Esophagus squamous epithelium (tissue), 5 donors: ENCODE results near the gene ZNF667. TPM values are rescaled to one million over a fixed set of nuclear protein-coding genes. Genes with fewer than 3 reads are reported as not detected.

Source experiments
- DNase-seq: peaks from one replicate; lab custom pipeline; 2025; lab: John Stamatoyannopoulos, UW
- H3K27ac ChIP-seq, 4 donors: fragments of 200-600 bp; sonication (generic); one replicate each; pipeline ENCODE4 v1.5.1; 2016 to 2019; ENCODE audit warnings: mild to moderate bottlenecking in 1 of 4
- H3K27me3 ChIP-seq, 4 donors: fragments of 200-600 bp; sonication (generic); 1 replicate in 3 of 4; 2 replicates in 1 of 4; pipeline versions ENCODE4 v1.5.1 to v1.6.0; 2017 to 2021; ENCODE audit warnings: antibody characterized with exemption in 1 of 4
- H3K36me3 ChIP-seq, 3 donors: fragments of 200-600 bp; sonication (generic); one replicate each; pipeline ENCODE4 v1.5.1; 2016 to 2019
- H3K4me1 ChIP-seq, 3 donors: fragments of 200-600 bp; sonication (generic); one replicate each; pipeline ENCODE4 v1.5.1; 2017 to 2019
- H3K4me3 ChIP-seq, 4 donors: fragments of 200-600 bp; sonication (generic); 1 replicate in 3 of 4; 2 replicates in 1 of 4; pipeline ENCODE4 v1.5.1; 2016 to 2019; ENCODE audit warnings: mild to moderate bottlenecking in 2 of 4, moderate library complexity in 1 of 4
- H3K9me3 ChIP-seq, 3 donors: fragments of 200-600 bp; sonication (generic); one replicate each; pipeline ENCODE4 v1.5.1; 2016 to 2019
- POLR2A ChIP-seq, 4 donors: fragments of 450-650 bp; IDR thresholded peaks; one replicate each; pipeline ENCODE4 v1.6.1; 2017; ENCODE audit warnings: antibody characterized with exemption in 4 of 4, mild to moderate bottlenecking in 4 of 4, moderate library complexity in 3 of 4
- WGBS, 2 donors: methylation state at CpG; one replicate each; pipeline ENCODE4 v1.1.5; 2018; 5-methylcytosine and 5-hydroxymethylcytosine counted together
- intact Hi-C: fragments of 100-400 bp; cut with DNase I; formaldehyde crosslinking; loops from one replicate; pipeline ENCODE4 v1.15.0; 2022
- total RNA-seq, 4 donors: library from RNA; depleted of rRNA; stranded (reverse); fragments of >200 nt; gene quantifications; one replicate each; pipeline ENCODE4 v1.1.0, GENCODE V29; 2016
- TF ChIP-seq, protein P1 (sequence below), 6 experiments: fragments of 450-650 bp in 4 of 6; fragments of 200-600 bp in 2 of 6; sonication (generic) in 2 of 6; IDR thresholded peaks; one replicate each; pipeline ENCODE4 v1.5.1; 2016 to 2019; ENCODE audit warnings: antibody characterized with exemption in 6 of 6, mild to moderate bottlenecking in 4 of 6, moderate library complexity in 4 of 6
- donor health status: DM: yes; HTN: yes; CAD: no.

The ZNF667 gene
- total RNA-seq, 4 donors from 2014 or later: 0.31 to 2.9 (median 0.59) TPM

- intact Hi-C loops: no loop called here
- TF ChIP-seq, protein P1, sequence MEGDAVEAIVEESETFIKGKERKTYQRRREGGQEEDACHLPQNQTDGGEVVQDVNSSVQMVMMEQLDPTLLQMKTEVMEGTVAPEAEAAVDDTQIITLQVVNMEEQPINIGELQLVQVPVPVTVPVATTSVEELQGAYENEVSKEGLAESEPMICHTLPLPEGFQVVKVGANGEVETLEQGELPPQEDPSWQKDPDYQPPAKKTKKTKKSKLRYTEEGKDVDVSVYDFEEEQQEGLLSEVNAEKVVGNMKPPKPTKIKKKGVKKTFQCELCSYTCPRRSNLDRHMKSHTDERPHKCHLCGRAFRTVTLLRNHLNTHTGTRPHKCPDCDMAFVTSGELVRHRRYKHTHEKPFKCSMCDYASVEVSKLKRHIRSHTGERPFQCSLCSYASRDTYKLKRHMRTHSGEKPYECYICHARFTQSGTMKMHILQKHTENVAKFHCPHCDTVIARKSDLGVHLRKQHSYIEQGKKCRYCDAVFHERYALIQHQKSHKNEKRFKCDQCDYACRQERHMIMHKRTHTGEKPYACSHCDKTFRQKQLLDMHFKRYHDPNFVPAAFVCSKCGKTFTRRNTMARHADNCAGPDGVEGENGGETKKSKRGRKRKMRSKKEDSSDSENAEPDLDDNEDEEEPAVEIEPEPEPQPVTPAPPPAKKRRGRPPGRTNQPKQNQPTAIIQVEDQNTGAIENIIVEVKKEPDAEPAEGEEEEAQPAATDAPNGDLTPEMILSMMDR (IDR thresholded peaks at IDR 0.05): no peak
- TF ChIP-seq POLR2A (IDR thresholded peaks at IDR 0.05): no peak
- Histone ChIP-seq H3K4me1 (no peaks in the 10 kb centered on the region), H3K36me3 (peaks cover 0 to 39% (median 0%) of the 10 kb centered on the region in 3 donors), H3K4me3 (no peak overlapping the region), H3K9me3 (peaks cover 0 to 85% (median 66%) of the 10 kb centered on the region in 3 donors), H3K27me3 (no peaks in the 10 kb centered on the region), H3K27ac (no peak overlapping the region)
- no peak for DNase-seq
- WGBS, 2 donors: 92 to 95% methylated on average over 8 of the region's 8 CpGs
Observed at GRCh38 chr19:56441206-56441792, 35.8 kb downstream of the ZNF667 start.

DNA sequence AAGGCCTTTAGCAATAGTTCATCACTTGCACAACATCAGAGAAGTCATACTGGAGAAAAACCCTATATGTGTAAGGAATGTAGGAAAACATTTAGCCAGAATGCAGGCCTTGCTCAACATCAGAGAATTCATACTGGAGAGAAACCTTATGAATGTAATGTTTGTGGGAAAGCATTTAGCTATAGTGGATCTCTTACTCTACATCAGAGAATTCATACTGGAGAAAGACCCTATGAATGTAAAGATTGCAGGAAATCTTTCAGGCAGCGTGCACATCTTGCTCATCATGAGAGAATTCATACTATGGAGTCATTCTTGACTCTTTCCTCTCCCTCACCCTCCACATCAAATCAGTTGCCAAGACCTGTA is 53.2 kb downstream of the ZNF667 start:
- intact Hi-C loops: no loop called here
- Histone ChIP-seq H3K36me3 (peaks cover 0 to 44% (median 0%) of the 10 kb centered on the region in 3 donors), H3K27me3 (no peaks in the 10 kb centered on the region), H3K4me1 (no peaks in the 10 kb centered on the region), H3K9me3 (peaks cover 16 to 100% (median 99%) of the 10 kb centered on the region in 3 donors), H3K27ac (no peak overlapping the region), H3K4me3 (no peak overlapping the region)
- WGBS, 2 donors: 88 to 100% methylated on average over 1 of the region's 1 CpG
- TF ChIP-seq, protein P1 (IDR thresholded peaks at IDR 0.05): no peak
- TF ChIP-seq POLR2A (IDR thresholded peaks at IDR 0.05): no peak
- no peak for DNase-seq

DNA sequence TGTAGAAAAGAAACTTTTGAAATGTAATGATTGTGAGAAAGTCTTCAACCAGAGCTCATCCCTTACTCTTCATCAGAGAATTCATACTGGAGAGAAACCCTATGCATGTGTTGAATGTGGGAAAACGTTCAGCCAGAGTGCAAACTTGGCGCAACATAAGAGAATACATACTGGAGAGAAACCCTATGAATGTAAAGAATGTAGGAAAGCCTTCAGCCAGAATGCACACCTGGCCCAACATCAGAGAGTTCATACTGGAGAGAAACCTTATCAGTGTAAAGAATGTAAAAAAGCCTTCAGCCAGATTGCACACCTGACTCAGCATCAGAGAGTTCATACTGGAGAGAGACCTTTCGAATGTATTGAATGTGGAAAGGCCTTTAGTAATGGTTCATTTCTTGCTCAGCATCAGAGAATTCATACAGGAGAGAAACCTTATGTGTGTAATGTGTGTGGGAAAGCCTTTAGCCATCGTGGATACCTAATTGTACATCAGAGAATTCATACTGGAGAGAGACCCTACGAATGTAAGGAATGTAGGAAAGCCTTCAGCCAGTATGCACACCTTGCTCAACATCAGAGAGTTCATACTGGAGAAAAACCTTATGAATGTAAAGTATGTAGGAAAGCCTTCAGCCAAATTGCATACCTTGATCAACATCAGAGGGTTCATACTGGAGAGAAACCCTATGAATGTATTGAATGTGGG is 53.7 kb downstream of the ZNF667 start:
- no peak for TF ChIP-seq POLR2A (IDR thresholded peaks at IDR 0.05)
- TF ChIP-seq, protein P1 (IDR thresholded peaks at IDR 0.05): no peak
- intact Hi-C loops: no loop called here
- DNase-seq: no peak
- no peak overlapping the region for H3K27ac ChIP-seq
- H3K4me1 ChIP-seq: no peaks in the 10 kb centered on the region
- H3K36me3 ChIP-seq: peaks cover 0 to 50% (median 0%) of the 10 kb centered on the region in 3 donors
- no peaks in the 10 kb centered on the region for H3K27me3 ChIP-seq
- H3K4me3 ChIP-seq: no peak overlapping the region
- peaks cover 18 to 100% (median 99%) of the 10 kb centered on the region in 3 donors for H3K9me3 ChIP-seq
- WGBS, 2 donors: 87 to 92% methylated on average over 5 of the region's 5 CpGs

GRCh38 chr19:56405062-56405461 is 72.1 kb downstream of the ZNF667 start:
- no peak for DNase-seq
- H3K27me3 ChIP-seq: no peaks in the 10 kb centered on the region
- peaks cover 0 to 35% (median 14%) of the 10 kb centered on the region in 3 donors for H3K36me3 ChIP-seq
- H3K4me1 ChIP-seq: peaks cover 0 to 22% (median 10%) of the 10 kb centered on the region in 3 donors
- 85 to 93% methylated on average over 4 of the region's 4 CpGs for WGBS, 2 donors
- peaks cover 0 to 69% (median 24%) of the 10 kb centered on the region in 3 donors for H3K9me3 ChIP-seq
- no peak overlapping the region for H3K27ac ChIP-seq
- peak overlapping the region in 2 of 4 donors; percentile 62 to 88 for H3K4me3 ChIP-seq
- TF ChIP-seq POLR2A (IDR thresholded peaks at IDR 0.05): no peak
- TF ChIP-seq, protein P1 (IDR thresholded peaks at IDR 0.05): no peak
- intact Hi-C loops: no loop called here

DNA sequence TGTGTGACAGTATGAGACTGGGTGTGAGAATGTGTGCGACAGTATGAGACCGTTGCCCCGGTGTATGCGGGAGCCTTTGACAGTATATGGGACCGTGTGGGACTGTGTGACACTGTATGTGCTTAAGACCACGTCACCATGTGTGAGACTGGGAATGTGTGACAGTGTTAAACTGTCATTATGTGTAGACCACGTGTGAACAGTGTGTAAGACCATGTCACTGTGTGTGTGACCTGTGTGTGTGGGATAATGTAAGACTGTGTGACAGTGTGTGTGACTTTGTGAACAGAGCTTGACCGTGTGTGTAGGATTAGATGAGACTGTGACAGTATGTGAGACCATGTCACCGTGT is 72.5 kb downstream of the ZNF667 start:
- intact Hi-C loops: no loop called here
- 65 to 67% methylated on average over 9 of the region's 9 CpGs for WGBS, 2 donors
- no peak for DNase-seq
- TF ChIP-seq, protein P1 (IDR thresholded peaks at IDR 0.05): no peak
- TF ChIP-seq POLR2A (IDR thresholded peaks at IDR 0.05): no peak
- Histone ChIP-seq H3K27ac (peak overlapping the region in 3 of 4 donors; percentile 92 to 98 (median 95)), H3K4me3 (peak overlapping the region; percentile 62 to 88 (median 75)), H3K4me1 (peaks cover 0 to 22% (median 10%) of the 10 kb centered on the region in 3 donors), H3K27me3 (no peaks in the 10 kb centered on the region), H3K36me3 (peaks cover 0 to 31% (median 10%) of the 10 kb centered on the region in 3 donors), H3K9me3 (peaks cover 0 to 69% (median 24%) of the 10 kb centered on the region in 3 donors)
